Activated T-cell treated with anti-CD3 and anti-CD28 coated beads for 1 hour (primary cell): ENCODE measurements around the gene COL13A1.

Experiments
- DNase-seq: peaks from one replicate; pipeline ENCODE4 v3.0.0-alpha.2; 2020; ENCODE audit warnings: low read depth

COL13A1 gene

GRCh38 chr10:69952069-69952800 lies 150.5 kb downstream of the COL13A1 start:
- DNase-seq = no peak

DNA sequence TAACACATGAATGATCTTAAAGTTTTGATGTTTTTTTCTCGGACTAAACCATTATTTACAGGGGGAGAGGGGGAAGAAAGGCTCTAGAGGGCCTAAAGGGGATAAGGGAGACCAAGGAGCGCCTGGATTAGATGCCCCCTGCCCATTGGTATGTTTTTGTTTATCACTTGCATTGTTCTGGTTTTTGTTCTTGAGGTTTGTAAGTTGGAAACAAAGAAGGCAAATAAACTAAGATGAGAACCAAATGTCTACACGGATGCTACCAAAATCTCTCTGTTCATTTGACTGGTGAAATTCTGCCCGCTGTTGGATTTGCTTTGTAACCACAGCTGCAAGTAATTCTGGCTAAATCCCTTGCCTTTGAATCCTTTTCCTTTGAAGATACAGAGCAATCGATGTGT lies 151.1 kb downstream of the COL13A1 start:
- no peak for DNase-seq

GRCh38 chr10:69953851-69954250 lies 152.1 kb downstream of the COL13A1 start:
- DNase-seq = no peak

GRCh38 chr10:69955211-69955805 lies 153.6 kb downstream of the COL13A1 start:
- DNase-seq = no peak

GRCh38 chr10:69955897-69956740 lies 154.4 kb downstream of the COL13A1 start:
- no peak for DNase-seq

- no peak for DNase-seq
Measured at GRCh38 chr10:69956741-69957230, 155.1 kb downstream of the COL13A1 start.

- DNase-seq = no peak
Measured at GRCh38 chr10:69957241-69957885, 155.7 kb downstream of the COL13A1 start.

GRCh38 chr10:69957886-69958555 lies 156.3 kb downstream of the COL13A1 start:
- DNase-seq = no peak

DNA sequence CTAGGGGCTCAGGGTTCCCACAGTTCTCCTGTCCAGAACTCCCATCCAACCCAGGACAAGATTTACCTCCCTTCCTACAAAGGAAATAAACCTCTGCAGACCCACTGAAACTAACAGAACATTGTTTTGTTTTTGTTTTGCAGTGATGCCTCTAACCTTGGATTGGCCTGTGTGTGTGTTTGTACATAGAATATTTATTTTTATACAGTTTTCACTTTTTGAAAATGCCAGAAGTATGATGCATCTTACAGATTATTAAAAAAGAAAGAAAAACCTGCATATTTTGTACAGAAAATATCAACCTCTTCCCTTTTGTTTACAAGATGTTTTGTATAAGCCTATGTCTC lies 156.8 kb downstream of the COL13A1 start:
- no peak for DNase-seq

DNA sequence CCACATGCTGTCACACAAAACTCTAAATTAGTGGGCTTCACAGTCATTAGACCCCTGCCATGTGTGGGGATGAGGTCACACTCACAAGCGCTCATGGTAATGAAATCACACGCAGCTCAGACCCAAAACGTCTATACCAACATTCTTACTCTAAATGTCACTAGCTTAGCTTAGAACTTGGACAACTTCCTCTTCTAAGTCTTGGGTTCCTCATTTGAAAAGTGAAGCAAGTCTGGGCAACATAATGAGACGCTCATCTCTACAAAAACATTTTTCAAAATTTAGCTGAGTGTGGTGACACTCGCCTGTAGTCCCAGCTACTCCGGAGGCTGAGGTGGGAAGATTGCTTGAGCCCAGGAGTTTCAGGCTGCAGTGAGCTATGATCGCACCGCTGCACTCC lies 158.2 kb downstream of the COL13A1 start:
- DNase-seq = no peak

DNA sequence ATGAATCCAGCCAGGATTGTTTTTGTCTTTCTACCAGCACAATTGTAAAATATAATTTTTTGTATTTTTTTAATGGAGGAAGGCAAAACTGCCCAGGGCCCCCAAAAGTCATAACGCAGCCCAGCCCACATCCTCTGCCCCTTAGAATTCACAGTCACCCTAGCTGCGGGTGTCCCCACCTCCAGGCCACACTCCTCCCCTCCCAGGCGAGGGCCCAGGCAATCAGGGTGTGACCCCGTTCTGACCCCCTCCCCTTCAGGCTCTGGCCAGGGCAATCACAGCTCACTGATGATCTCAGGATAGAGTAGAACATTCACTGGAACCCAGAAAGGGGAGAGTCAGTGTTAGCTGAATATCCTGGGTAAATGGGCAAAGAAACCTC lies 158.9 kb downstream of the COL13A1 start:
- DNase-seq = no peak

GRCh38 chr10:69960988-69961880 lies 159.5 kb downstream of the COL13A1 start:
- no peak for DNase-seq

DNA sequence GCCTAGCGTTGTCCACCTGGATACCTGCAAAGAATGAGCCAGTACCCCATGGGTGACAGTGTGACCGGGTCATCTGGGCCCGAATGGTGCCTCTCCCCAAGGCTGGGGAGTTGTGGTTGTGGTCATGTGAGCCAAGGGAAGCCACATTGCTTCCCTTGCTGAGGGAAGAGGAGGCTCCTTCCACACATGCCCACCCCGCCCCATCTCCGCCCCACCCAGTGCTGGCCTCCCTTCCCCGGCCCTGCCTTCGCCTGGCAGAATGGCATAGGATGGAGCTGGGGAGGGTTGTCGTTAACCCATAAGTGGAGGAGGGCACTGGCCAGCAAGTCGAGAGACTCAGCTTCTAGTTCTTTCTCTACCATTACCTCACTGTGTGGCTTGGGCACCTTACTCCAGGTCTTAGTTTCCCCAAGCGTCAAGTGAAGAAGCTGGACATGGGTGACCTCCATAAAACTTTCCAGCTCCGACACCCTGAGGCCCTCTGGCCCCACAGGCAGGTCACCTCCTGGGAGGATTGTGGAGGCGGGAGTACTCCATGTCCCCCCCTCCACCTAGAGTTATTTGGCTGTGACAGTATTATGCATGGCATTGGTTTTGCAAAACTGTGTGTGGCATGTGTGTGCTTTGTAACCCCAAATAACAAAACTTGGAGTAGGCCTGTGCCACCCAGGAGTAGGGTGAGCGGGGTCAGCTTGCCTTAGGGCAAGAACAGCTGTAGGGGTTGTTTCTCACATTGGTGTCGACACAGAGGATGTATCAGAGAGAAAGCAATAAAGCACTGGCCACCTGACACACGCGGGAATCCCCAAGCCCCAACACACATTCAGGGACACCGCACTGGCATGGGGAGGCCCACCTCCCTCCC lies 160.4 kb downstream of the COL13A1 start:
- no peak for DNase-seq

GRCh38 chr10:69962746-69963135 lies 161.0 kb downstream of the COL13A1 start:
- no peak for DNase-seq

DNA sequence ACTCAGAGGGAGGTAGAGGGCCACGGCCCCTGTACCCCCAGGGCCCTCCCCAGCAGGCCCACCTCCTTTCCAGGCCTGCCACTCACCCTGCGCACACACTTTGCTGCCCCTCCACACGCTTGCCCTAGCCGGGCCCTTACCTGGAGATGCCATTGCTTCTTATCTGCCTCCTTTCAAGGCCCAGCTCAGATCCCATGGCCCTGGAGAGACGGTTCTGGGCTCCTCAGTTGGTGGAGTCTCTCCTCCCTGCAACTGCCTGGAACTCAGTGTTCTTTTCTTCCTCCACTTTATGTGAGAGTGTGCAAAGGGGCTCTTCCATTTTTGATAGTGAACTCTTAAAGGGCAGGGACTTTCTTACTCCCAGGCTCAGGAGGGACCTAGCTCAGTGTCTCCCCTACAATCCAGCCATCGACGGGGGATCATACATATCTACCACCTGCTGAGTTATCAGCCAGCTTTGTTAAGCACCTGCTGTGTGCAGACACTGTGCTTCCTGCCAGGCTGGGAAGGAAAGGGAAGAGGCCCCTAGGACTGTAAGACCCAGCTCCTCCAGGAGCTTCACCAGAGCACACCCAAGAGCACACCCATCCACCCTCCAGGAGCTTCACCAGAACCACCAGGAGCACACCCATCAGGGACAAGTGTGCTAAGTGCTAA lies 161.6 kb downstream of the COL13A1 start:
- no peak for DNase-seq

DNA sequence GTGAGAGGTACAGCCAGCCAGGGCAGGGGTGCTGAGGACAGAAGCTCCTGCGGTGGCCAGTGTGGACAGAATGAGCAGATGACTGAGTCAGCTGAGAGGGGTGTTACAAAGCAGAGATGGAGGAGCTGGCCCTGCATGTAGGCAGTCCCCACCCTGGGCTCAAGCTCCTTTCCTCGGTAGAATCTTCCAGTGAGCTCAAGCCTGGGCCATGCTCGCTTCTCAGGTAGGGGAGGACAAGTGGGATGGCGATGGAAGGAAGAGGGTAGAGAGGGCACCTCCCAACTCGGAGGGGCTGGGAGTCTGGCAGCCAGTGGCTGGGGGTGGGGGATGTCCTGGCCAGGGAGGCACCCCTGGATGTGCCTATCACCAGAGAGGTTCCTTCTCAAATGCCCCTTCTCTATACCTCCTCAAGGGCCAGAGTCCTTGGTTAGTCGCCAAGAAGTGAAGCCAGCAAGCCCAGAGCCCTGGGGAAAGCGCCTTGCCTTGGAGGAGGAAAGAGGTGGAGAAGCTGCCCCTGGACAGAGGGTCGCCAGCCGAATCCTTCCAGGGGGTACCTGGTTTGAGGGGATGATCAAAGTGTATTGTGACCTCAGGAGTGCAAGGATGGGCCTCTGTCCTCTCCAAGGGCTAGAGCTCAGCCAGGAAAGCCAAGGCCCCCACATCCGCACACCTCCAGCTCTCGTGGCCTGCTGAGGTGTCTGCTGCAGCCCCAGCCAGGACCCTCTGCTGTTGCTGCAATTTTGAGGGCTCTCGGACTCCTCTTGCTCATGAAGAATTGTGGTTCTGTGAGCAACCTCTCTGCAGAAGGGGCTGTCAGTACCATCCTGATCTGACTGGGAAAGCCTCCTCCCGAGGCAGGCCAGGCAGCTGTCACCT lies 162.4 kb downstream of the COL13A1 start:
- DNase-seq = no peak

GRCh38 chr10:69965086-69965485 lies 163.4 kb downstream of the COL13A1 start:
- DNase-seq = no peak

- DNase-seq = no peak
Measured at GRCh38 chr10:69965919-69966662, 164.4 kb downstream of the COL13A1 start.
